Esophagus squamous epithelium (tissue), 4 donors: ENCODE data around the gene CPA5.

Experiments used
- CTCF ChIP-seq, 6 experiments: fragments of 450-650 bp in 4 of 6; fragments of 200-600 bp in 2 of 6; sonication (generic) in 2 of 6; IDR thresholded peaks; one replicate each; pipeline ENCODE4 v1.5.1; 2016 to 2019; ENCODE audit warnings: antibody characterized with exemption in 6 of 6, mild to moderate bottlenecking in 4 of 6, moderate library complexity in 4 of 6
- POLR2A ChIP-seq, 4 donors: fragments of 450-650 bp; IDR thresholded peaks; one replicate each; pipeline ENCODE4 v1.6.1; 2017; ENCODE audit warnings: antibody characterized with exemption in 4 of 4, mild to moderate bottlenecking in 4 of 4, moderate library complexity in 3 of 4

GRCh38 chr7:130345725-130346124 is 1.1 kb downstream of the CPA5 start:
- TF ChIP-seq CTCF (IDR thresholded peaks at IDR 0.05) (no peak), POLR2A (IDR thresholded peaks at IDR 0.05) (no peak)
